IPS-NIHi7 (cell line): ENCODE data around the gene MX1.

Experiments used
- DNase-seq: peaks from one replicate; pipeline ENCODE4 v3.0.0; 2012; ENCODE audit warnings: mixed read lengths; ENCODE audit errors: extremely low spot score

MX1 gene

DNA sequence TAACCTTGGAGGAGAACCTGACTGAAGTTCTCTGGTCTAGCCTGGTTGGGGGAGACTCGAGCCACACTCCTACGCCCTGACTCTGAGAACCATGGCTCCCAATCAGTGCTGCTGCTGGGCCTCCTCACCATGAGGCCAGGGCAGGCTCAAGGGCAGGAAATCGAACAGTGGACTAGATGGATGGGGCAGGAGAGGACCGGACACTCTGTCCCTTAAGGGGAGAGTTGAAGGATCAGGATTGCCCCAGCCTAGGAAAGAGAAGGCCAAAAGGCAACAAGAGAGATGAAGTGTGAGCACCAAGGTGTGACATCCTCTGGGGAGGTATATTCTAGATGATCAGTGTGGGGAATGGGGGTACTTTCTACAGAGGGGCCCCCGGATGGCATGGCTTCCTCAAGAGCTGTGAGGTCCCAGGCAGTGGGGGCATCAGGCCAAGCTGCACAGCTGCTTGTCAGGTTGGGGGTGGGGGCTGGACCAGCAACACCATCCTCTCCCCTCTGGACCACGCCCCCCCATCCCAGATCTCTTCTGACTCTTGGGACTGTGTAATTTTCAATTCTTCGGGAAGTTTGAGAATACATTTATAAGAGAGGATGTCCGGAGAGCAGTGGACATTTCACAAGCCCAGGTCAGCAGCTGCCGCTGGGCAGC is 34.0 kb downstream of the MX1 start:
- DNase-seq: no peak

DNA sequence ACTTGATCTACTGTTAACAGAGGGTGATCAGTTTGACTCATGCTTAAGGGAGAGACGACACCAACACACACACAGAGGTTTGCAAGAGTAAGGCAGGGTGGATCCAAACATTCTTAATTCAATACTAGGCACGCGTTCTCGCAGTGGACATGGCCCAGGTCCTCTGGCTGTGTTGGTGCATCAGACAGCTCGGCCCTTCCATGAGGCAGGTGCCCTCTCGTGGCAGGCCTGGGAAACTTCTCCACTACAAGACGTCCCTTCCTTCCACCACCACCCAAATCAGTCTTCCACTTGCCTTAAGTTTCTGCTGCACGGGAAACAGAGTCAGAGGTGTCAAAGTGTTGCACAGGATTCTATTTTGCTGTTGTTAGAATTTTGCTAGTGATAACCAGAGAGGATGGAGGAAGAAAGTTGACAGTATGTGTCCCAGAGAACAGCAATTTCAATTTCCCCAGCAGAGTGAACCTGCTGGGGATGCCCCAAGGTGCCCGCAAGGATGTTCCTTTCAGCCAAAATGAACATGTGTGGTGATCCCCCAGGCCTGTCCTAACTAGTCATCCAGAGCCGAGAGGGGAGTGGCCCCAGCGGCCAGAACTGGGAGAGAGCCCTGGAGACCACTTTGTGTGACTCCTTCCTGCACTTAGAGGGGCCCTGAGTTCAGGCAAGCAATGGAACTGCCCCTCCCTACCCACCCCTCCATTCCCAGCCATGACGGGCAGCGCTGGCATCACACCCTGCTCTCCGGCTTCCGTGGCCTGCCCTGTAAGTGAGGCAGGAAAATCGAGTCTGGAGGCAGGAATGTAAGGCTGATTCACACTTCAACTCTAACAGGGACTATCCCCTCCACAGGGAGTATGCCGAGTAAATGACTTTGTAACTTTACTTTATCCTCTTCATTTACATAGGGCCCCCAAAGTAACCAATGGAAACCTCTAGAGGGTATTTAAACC is 34.8 kb downstream of the MX1 start:
- DNase-seq: peak; percentile 82

DNA sequence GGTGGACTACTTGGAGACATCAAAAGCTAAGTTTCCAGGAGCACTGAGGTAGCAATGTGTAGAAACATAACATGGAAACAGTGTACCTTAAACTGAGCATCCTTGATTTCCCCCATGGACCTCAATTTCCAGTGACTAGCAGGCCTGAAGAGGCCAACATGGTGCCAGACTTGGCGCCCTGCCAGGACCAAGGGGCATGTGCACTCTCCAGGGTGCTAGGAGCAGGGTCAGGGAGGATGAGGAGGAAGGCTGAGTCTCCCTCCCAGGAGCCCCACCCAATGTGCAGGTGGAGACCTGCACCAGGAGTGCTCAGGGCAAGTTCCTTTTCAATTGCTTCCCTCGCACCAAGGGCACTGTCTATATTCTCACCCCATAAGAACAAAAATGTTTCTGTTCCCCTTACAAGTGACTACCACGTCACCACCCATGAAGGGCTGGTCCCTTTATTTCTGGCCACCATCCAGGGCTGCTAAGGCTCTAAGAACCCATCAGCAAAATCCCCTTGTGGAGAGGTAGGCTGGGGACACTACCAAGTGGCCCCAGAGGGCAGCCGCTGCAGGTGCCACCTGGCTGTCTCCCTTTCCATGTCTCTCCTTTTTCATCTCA is 39.2 kb downstream of the MX1 start:
- DNase-seq: no peak

DNA sequence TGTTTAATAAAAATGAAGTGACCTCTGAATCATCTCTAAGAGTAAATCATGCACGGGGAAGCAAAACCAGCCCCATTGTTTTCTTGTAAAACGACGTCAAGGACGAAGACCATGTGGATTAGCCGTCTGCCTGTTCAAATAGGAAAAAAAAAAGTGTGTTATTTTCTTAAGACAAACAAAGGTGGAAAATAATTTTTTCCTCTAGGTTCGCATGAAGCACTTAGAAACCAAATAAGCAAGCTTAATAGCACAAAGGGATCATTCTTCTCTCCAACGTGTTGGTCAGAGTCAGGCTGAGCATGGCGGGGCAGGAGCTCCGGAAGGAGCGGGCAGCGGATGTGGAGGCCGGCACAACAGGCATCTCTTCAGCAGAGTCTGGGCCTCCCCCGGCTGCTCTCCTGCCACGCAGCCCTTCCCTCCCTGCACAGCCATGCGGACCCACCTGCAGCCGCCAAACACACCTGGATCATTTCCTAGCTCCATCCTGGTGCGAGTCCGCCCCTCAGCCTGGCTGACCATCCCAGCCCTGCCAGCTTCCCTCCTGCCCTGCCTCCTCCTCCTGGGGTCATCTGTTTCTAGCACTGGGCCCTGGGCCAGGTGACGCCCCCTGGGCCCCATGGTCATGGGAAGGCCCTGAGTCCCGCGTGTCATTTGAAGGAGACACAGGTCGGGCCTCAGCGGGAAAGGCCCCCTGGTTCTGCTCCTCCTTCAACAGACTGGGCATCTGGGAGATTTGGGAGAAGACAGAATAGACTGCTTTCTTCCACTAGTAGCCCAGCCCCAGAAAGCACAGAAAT is 40.2 kb downstream of the MX1 start:
- no peak for DNase-seq

DNA sequence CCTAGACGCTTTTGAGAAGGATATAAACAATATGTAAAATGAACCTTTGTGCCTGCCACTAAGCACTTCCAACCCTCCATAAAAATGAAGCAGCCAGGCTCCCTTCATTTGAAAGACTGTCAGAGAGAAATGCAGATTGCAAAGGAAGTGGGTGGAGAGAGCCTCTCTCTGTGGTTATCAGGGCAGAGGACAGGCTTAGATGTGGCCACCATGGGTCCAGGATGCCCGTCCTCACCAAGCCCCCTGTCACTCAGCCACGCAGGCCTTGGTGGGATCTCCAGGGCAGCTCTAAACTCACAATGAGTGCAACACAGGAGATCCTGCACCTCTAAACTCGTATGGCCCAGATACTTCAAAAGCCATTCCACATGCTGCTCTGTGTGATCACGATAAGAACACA is 44.0 kb downstream of the MX1 start:
- DNase-seq: no peak

DNA sequence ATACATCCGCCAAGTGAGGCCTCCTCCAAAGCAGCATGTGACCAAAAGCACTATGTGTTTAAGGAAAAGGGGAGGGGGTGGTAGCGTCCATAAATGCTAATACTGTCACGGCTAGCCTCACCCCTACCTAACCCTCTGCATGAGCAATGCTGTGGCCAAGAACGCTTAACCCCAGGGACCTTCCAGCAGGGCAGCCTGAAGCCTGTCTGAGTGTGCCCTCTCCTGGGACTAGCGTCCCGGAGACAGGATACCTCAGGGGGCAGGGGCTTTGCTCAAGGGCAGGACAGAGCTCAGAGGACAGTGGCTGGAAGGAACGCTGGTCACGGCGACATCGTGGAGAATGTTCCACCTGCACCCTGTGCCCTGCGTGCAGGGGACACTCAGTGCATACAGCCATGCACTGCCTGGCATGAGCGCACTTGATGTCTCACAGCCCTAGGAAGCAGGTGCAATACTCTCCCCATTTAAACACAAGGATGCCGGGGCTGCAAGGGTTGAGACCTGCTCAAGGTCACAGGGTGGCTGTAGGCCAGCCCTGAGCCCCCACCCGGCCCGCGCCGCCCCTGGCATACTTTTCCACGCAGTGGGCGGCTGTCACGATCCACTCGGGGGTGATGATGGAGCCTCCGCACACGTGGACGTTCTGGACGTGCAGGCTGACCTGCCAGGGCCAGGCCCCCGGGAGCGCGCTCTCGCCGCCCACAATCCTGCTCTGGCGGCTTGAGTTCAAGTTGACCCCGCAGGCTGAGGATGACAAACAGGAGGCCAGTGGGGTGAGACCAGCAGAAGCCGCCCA is 46.9 kb downstream of the MX1 start:
- DNase-seq: no peak

DNA sequence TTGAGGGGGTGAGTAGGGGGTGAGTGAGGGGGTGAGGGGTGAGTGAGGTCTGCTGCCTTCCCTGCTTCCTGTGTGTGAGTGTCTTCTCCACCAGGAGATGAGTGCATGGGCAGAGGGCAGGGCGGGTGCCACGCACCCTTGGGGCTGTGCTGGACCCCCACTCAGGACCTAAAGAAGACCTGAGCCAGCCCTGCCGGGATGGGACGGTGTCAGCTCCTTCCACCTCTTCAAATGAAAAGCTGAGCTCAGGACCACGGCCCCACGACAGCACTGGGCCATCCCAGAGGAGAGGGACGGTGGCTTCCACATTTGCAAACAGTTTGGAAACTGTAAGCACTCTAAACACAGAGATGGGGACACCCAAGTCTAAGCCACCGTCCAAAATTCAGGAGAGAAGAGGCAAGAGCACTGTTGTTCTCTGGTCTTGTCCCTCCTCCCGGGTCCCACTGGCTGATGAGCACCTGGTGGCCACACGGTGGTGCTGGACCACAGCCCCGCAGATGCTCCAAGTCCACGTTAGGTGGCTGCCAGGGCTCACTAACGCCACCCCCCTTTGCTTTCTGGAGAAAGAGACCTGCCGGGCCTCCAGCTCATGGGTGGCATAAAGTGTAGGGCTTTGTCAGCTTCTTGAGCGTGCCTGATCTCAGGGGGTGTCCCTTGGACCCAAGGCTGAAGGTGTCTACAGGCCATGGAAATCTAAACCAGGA is 49.8 kb downstream of the MX1 start:
- no peak for DNase-seq

DNA sequence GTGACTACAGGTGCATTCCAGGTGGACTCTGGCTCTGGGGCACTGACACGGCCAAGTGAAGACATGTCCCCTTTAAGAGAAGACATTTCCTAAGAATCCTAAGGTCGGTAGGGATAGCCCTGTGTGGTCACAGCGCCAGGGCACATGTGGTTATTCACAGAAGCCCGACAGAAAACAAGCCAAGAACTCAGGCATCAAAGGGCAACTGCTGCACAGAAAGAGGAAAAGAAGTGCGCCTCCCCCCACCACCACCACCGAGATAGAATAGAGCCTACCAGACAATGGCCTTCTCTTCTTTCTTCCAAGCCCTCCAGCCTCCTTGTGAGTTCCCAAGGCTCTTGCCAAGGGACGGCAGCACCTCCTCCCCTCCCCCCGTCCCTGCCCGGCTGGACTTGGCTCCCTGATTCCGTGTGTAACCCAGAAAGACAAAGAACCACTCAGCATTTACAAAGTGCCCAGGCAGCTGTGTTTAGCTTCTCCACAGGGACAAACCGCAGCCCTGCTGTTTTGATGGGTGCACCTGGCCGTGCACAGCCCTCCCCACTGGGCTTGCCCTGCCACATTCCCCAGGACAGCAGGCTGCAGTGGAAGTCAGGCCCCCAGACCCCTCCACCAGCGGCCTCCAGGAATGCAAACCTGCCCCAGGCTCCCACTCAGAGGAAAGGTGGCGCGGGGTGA is 51.7 kb downstream of the MX1 start:
- DNase-seq: peak; percentile 59

DNA sequence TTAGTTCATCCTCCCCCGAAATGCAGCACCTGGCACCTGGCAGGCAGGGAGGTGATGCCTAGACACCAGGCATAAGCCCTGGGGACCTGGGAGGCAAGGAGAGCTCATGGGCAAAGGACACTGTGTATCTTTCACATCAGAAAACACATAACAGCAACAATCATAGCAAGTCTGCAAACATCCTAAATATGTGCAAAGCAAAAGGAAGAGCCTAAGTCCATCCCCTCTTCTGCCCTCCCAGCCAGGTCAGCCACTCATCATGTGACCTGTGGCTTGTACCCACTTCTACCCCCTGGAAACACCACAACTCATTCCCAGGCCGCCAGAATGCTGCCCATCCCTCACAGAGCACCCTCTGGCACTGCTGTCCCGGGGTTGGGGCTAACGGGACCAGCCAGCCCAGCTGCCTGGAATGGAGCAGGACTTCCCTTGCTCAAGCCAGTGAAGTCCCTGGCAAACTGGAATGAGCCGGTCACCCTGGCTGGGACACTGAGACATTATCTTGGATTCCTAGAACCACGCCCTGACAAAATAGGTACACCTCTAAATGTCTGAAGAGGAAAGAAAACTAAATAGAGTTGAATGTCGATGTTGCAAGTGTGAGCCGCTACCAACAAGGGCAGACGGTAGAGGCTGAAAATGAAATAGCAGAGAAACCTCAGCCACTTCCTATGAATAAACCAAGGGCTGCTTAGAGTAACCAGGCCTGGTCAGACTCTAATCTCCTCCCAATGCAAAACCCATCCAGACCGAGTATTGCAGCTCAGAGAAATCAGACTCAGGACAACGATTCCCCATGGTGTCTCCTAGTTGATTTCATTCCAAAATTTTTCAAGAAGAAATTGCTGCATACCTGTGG is 52.5 kb downstream of the MX1 start:
- no peak for DNase-seq

DNA sequence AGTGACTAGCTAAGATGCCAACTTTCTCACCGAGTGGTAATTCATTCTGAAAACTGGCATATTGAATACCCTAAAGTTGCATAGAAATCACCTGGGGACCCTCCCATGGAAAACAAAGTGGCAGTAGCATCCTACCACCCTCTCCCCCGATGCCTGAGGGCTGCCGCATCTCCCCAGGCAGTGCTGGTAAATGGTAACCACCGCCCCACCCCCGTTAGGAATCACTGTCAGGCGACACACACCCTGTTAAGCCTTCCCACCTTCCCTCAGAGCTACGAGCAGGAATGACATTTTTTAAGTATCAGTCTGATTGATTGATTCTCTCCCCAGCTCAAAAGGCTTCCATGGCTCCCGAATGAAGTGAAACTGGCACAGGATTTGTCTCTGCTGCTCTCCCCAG is 53.6 kb downstream of the MX1 start:
- DNase-seq: no peak

DNA sequence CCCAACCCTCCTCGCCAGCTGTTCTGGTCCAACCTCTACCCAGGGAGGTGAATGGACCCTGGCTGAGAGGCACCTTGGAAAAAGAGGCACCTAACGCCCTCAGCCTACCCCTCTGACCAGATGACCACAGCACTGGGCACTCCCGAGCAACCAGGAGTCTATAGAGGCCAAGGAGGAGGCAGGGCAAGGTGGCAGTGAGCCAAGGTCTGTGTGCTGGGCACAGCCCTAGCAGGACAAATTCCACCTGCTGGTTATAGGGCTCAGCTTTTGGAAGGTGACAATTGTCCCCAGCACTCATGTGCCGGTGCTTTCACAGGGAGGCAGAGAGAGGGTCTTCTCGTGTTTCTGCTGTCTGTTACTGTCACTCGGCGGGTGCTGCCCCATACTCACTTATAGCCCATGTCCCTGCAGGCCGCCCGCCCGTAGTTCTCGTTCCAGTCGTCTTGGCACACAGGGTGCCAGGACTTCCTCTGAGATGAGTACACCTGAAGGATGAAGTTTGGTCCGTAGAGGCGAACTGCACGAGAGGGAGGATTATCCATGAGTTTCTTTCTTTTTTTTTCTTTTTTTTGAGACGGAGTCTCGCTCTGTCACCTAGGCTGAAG is 54.1 kb downstream of the MX1 start:
- no peak for DNase-seq

DNA sequence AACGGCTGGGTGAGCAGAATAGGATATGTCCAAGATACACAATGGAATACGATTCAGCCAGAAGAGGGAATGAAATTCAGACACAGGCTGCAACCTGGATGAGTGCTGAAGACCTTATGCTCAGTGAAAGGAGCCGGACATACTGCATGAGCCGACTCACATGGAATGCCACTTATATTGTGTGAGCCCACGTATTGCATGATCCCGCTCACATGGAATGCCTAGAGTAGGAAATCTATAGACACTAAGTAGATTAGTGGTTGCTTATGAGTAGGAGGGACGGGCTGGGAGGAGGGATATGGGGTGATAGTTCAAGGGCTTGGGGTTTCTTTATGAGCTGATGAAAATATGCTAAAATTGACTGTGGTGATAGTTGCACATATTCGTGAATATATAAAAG is 55.2 kb downstream of the MX1 start:
- no peak for DNase-seq

DNA sequence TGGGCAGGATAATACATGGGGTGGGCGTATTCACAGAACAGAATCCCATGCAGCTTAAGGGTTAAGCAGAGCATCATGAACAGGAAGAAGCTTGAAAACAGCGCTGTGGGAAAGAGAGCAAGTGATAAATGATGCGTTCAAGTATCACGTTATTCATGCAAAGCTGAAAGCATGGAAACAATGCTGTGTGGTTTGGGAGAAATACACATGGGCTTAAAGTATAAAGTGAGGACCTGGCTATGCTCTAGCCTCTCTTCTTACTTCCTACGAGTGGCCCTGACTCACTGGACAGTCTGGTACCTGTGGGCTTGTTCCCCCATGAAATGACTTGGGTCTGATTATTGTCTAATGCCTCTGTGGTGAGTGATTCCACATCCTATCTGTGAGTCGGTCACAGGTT is 56.3 kb downstream of the MX1 start:
- no peak for DNase-seq

DNA sequence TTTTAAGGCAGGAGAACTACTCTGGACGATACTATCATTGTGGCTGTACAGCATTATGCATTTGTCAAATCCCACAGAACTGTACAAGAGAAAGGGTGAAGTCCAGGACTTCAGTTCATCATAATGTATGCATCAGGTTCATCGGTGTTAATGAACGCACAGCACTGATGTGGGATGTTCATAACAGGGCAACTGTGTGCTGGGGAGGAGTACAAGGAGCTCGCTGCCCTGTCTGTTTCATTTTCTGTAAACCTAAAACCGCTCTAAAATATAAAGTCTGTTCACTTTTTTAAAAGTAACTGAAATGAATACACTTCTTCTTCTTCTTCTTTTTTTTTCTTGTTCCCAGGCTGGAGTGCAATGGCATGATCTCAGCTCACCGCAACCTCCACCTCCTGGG is 56.9 kb downstream of the MX1 start:
- DNase-seq: no peak

DNA sequence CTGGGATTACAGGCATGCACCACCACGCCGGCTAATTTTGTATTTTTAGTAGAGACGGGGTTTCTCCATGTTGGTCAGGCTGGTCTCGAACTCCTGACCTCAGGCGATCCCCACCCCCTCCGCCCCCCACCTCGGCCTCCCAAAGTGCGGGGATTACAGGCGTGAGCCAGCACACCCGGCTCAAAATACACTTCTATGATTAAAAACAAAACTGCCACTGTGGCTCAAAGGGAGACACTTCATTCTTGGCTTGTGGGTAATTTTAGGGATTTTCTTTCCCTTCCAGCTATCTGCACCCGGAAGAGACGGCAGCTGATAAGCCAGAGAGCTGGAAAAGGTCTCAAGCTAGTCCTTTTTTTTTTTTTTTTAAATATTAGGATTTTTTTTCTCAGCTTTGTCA is 57.4 kb downstream of the MX1 start:
- no peak for DNase-seq

DNA sequence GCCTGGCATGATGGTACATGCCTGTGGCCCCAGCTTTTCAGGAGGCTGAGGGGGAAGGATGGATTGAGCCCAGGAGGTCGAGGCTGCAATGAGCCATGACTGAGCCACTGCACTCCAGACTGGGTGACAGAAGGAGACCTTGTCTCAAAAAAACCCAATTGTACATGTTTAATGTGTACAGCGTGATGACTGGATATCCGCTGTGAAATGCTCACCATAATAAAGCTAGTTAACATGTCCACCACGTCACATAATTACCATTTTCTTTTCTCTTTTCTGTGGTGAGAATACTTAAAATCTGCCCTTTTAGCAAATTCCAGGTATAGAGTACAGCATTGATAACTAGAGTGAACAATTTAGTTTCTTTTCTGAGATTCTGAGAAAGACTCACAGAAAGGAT is 57.9 kb downstream of the MX1 start:
- DNase-seq: no peak

DNA sequence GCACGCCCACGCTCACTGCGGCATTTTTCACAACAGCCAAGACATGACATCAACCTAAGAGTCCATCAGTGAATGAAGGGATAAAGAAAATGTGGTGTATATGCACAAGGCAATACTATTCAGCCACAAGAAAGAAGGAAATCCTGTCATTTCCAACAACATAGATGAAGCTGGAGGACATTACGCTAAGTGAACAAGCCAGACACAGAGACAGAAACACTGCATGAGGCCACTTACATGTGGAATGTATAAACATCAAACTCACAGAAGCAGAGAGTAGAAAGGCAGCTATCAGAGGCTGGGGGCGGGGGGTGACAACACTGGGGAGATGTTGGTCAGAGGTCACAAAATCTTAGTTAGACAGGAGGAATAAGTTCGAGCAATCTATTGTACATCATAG is 61.0 kb downstream of the MX1 start:
- DNase-seq: no peak

DNA sequence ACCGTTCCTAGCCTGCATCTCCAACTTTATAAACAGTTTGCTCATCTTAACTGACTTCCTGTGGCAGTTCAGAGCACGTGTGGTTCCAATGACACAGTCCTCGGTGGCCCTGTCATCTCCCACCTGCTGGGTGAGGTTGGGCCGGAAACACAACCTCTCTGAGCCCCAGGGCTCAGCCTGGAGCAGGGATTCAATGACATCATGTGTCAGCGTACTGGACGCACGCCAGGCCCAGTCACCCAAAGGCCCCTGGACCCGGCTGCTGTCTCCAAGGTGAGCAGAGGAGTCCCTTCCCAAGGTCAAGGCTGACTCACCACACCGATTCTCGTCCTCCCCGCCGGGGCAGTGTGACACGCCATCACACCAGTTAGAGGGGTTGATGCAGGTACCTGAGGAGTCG is 62.0 kb downstream of the MX1 start:
- DNase-seq: no peak

DNA sequence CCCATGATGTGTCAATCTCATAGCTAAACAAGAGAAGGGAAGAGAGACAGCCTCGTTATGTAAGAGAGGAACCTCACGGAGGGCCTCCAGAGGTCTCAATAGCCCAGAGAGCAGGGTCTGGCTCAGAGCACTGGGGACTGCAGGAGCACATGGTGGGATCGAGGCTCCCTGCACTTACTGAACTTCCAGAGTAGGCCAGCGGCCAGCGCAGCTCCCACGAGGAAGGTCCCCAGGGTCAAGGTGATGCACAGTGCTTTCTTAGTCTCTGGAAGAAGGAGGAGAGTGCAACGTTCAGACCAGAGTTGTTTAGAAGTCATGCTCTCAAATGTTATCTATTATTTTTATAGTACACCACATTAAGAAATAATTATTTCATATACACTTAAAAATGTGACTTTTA is 63.3 kb downstream of the MX1 start:
- DNase-seq: no peak
